HTERT RPE-1 (cell line): ENCODE data around the gene ITIH4.

ENCODE experiments used
- in situ Hi-C: fragments of 300-500 bp; cut with MboI; formaldehyde crosslinking; loops from 4 replicates; pipeline ENCODE4 v1.14.3; 2020; ENCODE audit warnings: low sequenced_read_pairs

The ITIH4 gene

GRCh38 chr3:52849656-52850055, 19.2 kb upstream of the ITIH4 start:
- in situ Hi-C loops = no loop called here

GRCh38 chr3:52848617-52849016, 18.1 kb upstream of the ITIH4 start:
- in situ Hi-C loops = no loop called here

- in situ Hi-C loops = no loop called here
Observed at GRCh38 chr3:52847726-52848125, 17.3 kb upstream of the ITIH4 start.

- in situ Hi-C loops = no loop called here
Observed at GRCh38 chr3:52847241-52847640, 16.8 kb upstream of the ITIH4 start.

- in situ Hi-C loops = no loop called here
Observed at GRCh38 chr3:52846432-52846965, 16.0 kb upstream of the ITIH4 start.

GRCh38 chr3:52845691-52846431, 15.4 kb upstream of the ITIH4 start:
- in situ Hi-C loops = no loop called here

GRCh38 chr3:52845157-52845556, 14.7 kb upstream of the ITIH4 start:
- in situ Hi-C loops = no loop called here

GRCh38 chr3:52844290-52844975, 14.0 kb upstream of the ITIH4 start:
- in situ Hi-C loops = no loop called here

GRCh38 chr3:52843881-52844280, 13.4 kb upstream of the ITIH4 start:
- in situ Hi-C loops = no loop called here

- in situ Hi-C loops = no loop called here
Observed at GRCh38 chr3:52843108-52843865, 12.8 kb upstream of the ITIH4 start.

GRCh38 chr3:52842424-52842823, 12.0 kb upstream of the ITIH4 start:
- in situ Hi-C loops = no loop called here

- in situ Hi-C loops = no loop called here
Observed at GRCh38 chr3:52841981-52842340, 11.5 kb upstream of the ITIH4 start.

- in situ Hi-C loops = no loop called here
Observed at GRCh38 chr3:52841211-52841980, 10.9 kb upstream of the ITIH4 start.

- in situ Hi-C loops = no loop called here
Observed at GRCh38 chr3:52839892-52840545, 9.5 kb upstream of the ITIH4 start.

GRCh38 chr3:52839268-52839575, 8.8 kb upstream of the ITIH4 start:
- in situ Hi-C loops = no loop called here

- in situ Hi-C loops = no loop called here
Observed at GRCh38 chr3:52838561-52839267, 8.2 kb upstream of the ITIH4 start.

GRCh38 chr3:52836986-52837385, 6.5 kb upstream of the ITIH4 start:
- in situ Hi-C loops = no loop called here

- in situ Hi-C loops = no loop called here
Observed at GRCh38 chr3:52836471-52836845, 6.0 kb upstream of the ITIH4 start.

- in situ Hi-C loops = no loop called here
Observed at GRCh38 chr3:52835766-52836470, 5.4 kb upstream of the ITIH4 start.
